ENCODE results near the gene BET1L.

The BET1L gene

GRCh38 chr11:209275-210121 lies 2.3 kb upstream of the BET1L start:
- DNase-seq, result no peak

- no peak for DNase-seq
Measured at GRCh38 chr11:208917-209260, 1.7 kb upstream of the BET1L start.

- peak; percentile 71 for DNase-seq
Measured at GRCh38 chr11:208181-208916, 1.1 kb upstream of the BET1L start.

GRCh38 chr11:207863-208180 lies 623 bp upstream of the BET1L start:
- no peak for DNase-seq

DNA sequence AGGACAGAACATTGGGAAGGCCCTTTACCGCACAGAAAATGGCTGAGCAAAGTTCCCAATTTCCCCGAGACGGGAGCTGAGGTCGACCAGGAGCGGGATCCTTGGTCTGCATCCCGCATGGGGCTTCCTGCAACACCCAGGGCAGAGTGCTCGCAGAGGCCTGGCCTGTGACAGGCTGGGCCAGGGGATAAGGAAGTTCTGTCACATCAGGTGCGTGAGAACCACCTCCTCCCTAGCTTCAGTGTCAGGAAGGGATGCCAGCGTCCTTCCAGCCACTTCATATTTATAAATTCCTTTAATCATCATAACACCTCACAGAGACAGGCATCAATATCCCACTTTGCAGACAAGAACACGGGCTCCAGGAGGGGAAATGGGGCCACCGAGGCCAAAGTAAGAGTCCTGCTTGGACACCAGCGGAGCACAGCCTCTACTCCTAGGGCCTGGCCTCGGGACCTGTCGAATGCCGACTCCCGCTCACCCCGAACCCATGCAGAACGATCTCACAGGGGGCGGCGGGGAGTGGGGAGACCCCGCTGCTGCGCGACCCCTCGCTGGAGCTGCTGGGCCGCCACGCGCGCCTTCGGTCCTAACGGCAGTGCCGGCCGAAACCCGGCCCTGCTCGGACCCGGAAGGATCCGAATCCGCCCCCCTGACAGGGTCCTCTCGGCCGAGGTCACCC lies 532 bp downstream of the BET1L start:
- DNase-seq, result no peak

GRCh38 chr11:206002-206384 lies 1.2 kb downstream of the BET1L start:
- no peak for DNase-seq

GRCh38 chr11:205221-206001 lies 1.8 kb downstream of the BET1L start:
- no peak for DNase-seq

- no peak for DNase-seq
Measured at GRCh38 chr11:204587-205109, 2.6 kb downstream of the BET1L start.

DNA sequence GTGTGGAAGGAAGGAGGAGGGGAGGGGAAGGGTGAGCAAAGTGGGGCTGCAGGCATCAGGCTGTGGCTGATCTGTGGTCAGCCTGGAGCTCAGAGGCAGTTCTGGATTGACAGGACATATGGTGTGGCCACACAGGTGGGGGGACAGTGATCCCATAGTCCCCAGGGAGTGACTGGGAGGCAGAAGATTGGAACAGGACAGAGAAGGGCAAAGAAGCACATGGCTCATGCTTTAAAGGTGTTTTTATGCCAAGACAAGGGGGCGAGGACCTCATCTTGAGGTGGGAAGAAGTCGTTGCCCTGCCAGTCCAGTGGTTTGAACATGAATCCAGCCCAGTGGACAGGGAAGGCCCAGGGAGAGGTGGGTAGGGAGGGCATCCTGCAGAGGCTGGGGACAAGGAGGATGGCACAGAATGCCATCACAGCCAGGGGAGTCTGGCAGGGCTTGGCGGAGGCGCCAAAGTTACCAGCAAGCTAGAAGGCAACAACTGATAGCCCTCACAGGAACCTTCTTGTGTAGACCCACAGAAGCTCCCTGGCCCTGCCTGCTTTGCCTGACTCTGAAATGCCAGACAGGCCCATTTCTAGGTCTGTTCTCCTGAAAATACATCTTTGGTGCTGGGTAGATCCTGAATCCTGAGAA lies 3.1 kb downstream of the BET1L start:
- no peak for DNase-seq

DNA sequence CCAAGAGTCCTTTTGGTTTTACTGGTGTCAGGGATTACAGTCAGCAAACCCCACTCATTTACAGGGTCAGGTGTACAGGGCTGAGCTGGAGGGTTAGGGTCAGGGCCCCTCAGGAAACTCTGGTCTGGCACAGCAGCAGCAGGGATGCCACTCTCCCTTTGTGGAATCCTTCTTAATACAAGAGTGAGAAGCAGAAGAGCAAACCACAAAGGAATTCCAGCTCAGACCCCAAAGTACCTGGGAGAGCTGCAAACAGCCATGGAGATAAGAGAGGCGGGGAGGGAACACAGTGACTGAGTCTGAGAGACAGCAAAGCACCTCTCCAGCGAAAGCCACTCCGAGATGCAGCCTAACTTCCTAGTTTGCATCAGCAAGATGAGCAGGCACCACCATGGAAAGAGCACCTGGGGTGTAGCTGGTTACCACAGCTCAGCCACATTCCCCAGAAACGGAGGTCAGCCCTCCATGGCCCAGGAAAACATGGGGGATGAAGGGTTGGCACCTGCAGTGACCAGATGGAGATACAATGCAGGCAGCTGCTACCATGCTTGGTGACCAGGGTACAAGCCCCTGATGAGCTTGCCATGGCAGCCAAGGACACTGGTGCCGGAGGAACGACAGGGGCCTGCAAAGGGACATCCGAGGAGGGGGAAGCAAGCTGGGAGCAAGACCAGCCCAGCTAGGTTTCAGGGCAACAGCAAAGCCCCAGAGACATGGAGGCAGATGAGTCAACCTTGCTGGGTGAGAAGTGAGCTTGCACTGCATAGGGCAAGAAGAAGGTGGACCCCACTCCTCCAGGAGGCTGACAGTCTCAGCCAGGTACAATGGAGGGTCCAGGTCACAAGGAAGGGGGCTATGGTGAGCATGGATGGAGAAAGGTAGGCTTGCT lies 3.9 kb downstream of the BET1L start:
- no peak for DNase-seq

GRCh38 chr11:202490-202889 lies 4.7 kb downstream of the BET1L start:
- no peak for DNase-seq

GRCh38 chr11:201966-202365 lies 5.2 kb downstream of the BET1L start:
- no peak for DNase-seq

DNA sequence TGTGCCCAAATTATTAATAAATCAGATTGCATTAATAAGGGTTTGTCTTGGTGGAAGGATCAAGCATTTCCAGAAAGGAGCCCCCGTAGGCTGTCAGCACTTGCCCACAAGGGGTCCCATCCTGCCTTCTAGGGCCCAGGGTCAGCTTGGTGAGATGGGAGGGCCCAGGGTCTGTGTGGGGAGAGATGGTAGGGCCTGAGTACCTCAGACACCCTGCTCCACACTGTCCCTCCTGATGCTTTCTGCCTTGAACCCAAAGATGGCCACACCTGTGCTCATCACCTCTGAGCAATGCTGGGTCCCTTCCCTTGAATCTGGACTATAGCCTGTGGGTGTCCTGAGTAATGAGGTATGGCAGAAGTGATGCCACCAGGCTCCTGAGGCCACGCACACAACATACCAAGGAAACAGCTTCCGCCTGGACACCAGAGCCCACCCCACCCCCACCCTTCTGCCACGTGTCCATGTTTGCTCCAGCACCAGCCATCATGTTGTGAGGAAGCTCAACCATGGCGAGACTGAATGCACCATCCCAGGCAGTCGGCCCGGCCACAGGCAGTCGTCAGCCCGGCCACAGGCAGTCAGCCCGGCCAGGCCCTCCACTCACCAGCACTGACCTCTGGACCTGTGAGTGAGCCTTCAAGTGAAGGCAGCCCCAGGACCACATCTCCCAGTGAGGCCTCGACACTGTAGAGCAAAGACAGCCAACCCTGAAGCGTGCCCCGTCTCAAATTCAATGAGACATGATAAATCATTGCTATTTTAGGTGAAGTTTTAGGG lies 6.8 kb downstream of the BET1L start:
- DNase-seq, result no peak

GRCh38 chr11:199782-200181 lies 7.4 kb downstream of the BET1L start:
- DNase-seq, result no peak

DNA sequence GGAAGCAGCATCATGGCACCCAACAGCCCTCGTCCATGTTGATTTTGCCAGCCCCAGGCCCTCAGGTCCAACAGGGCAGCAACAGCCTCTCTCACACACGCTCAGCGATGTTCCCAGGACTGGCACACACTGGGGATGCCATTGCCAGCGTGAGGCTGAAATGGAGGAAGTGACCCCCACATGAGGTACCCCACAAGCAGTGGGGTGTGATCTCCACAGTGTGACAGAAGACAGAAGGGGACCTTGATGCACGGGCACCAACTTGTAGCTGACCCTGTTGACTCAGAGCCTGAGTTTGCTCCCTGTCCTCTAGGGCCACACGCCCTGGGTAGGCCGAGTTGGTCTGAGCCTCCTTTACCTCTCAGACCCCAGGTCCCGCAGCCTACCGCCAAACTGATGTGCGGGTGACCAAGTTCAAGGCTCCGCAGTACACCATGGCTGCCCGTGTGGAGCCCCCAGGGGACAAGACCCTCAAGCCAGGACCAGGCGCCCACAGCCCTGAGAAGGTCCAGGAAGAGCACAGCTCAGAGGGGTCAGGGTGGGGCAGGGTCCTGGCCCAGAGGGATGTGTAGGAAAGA lies 8.1 kb downstream of the BET1L start:
- DNase-seq, result no peak

- no peak for DNase-seq
Measured at GRCh38 chr11:198236-198806, 8.9 kb downstream of the BET1L start.

DNA sequence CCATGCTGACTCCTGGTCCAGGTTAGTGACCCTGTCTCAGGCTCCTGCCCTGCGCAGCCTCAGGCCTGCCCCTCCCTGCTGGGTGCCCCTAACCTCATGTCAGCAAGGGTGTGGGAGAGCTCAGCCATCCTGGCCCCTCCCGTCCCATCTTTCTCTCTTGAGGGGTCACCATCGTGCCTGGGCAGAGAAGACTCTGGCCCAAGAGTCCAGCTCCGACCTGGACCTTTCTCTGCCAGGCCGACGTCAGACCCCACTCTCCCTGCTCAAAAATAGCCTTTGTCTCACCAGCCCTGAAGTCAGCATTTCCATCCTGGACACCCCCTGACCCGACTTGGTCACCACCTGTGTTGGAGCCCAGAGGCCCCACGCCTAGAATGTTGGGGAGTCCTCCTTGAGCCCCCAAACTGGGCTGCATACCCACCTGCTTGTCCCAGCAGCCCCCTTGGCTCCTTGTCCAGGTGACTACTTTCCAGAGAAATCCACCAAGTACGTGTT lies 9.4 kb downstream of the BET1L start:
- DNase-seq, result no peak

- DNase-seq, result no peak
Measured at GRCh38 chr11:196786-197731, 10.1 kb downstream of the BET1L start.
